ENCODE results near the gene SLC25A21.
"Not testable (repeated sequence)": the region's sequence is repeated elsewhere in the genome, so short reads cannot be mapped to it uniquely, and the experiment has no call there.

SLC25A21 gene

GRCh38 chr14:36988568-36988967 lies 183.8 kb downstream of the SLC25A21 start:
- ChIA-PET POLR2A (no interaction called here), CTCF (interaction anchor here (1.0 to 1.6 kb wide), 2 partner anchors 12 to 15 kb away, joined by 3 read pairs; no protein-coding TSS in a partner anchor)
- no peak overlapping the region for H3K4me3 ChIP-seq (ENCODE audit: low read depth, low read length)
- TF ChIP-seq CTCF (IDR thresholded peaks at IDR 0.05; ENCODE audit: insufficient read depth, low read length, missing control alignments): no peak
- no peak for DNase-seq (ENCODE audit: low read depth, low spot score)

DNA sequence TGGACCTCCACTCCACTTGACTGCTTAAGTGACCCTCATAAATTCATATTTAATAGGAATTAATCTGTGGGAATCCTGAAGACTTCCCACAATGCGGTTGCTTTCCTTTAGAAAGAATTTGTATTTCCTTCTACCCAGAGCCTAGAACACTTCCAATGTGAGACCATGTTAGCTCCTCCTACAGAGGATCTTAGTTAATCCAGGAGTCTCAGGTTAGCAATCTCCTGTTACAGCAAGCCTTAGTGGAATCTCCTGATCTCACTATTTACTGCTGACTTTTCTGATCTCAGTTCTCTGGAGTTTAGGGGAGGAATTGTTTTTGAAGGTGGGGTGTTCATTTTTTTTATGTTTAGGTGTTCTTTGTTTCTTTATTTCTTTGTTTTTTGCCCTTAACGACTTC lies 186.0 kb downstream of the SLC25A21 start:
- H3K4me3 ChIP-seq (ENCODE audit: low read depth, low read length): no peak overlapping the region
- no peak for TF ChIP-seq CTCF (IDR thresholded peaks at IDR 0.05; ENCODE audit: insufficient read depth, low read length, missing control alignments)
- ChIA-PET POLR2A (no interaction called here), CTCF (interaction anchor here (1.0 kb wide), 1 partner anchor 45 kb away, joined by 5 read pairs; no protein-coding TSS in a partner anchor)
- DNase-seq (ENCODE audit: low read depth, low spot score): no peak

GRCh38 chr14:36981832-36982529 lies 190.4 kb downstream of the SLC25A21 start:
- H3K4me3 ChIP-seq (ENCODE audit: low read depth, low read length): no peak overlapping the region
- TF ChIP-seq CTCF (IDR thresholded peaks at IDR 0.05; ENCODE audit: insufficient read depth, low read length, missing control alignments): no peak
- no peak for DNase-seq (ENCODE audit: low read depth, low spot score)
- POLR2A ChIA-PET: no interaction called here
- CTCF ChIA-PET: no interaction called here

DNA sequence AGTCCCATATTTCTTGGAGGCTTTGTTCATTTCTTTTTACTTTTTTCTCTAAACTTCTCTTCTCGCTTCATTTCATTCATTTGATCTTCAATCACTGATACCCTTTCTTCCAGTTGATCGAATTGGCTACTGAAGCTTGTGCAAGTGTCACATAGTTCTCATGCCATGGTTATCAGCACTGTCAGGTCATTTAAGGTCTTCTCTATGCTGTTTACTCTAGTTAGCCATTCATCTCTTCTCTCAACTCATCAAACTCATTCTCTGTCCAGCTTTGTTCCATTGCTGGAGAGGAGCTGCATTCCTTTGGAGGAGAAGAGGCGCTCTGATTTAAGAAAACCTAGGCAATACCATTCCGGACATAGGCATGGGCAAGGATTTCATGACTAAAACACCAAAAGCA lies 192.0 kb downstream of the SLC25A21 start:
- DNase-seq (ENCODE audit: low read depth, low spot score); H3K4me3 ChIP-seq (ENCODE audit: low read depth, low read length); CTCF ChIA-PET; POLR2A ChIA-PET: not testable (repeated sequence)

- POLR2A ChIA-PET: no interaction called here
- TF ChIP-seq CTCF (IDR thresholded peaks at IDR 0.05; ENCODE audit: insufficient read depth, low read length, missing control alignments): no peak
- CTCF ChIA-PET: no interaction called here
- no peak overlapping the region for H3K4me3 ChIP-seq (ENCODE audit: low read depth, low read length)
- DNase-seq (ENCODE audit: low read depth, low spot score): no peak
Observed at GRCh38 chr14:36979863-36980262, 192.5 kb downstream of the SLC25A21 start.

DNA sequence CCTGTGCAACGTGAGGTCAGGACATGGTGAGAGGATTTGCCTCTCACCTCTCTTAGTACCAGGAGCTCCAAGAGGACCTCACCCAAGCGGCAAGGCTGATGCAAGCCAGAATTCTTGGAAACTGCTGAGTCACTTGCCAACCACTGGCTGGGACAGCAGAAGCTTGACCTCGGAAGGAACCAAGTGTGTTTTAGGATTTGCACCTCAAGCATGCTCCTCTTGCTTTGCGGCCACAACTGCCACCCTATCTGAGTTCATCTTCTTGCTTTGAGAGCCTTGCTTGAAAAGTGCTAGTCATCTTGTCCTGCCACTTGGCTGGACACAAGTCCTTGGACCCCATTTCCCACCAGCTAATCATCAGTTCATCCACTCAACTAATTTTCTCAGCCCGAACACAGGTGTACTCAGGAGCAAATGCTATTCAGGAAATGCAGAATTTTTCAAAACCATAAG lies 195.8 kb downstream of the SLC25A21 start:
- CTCF ChIA-PET: interaction anchor here (1.2 to 1.4 kb wide), 2 partner anchors 9 to 11 kb away, joined by 3 read pairs; no protein-coding TSS in a partner anchor
- TF ChIP-seq CTCF (IDR thresholded peaks at IDR 0.05; ENCODE audit: insufficient read depth, low read length, missing control alignments): no peak
- no peak for DNase-seq (ENCODE audit: low read depth, low spot score)
- H3K4me3 ChIP-seq (ENCODE audit: low read depth, low read length): no peak overlapping the region
- POLR2A ChIA-PET: no interaction called here

DNA sequence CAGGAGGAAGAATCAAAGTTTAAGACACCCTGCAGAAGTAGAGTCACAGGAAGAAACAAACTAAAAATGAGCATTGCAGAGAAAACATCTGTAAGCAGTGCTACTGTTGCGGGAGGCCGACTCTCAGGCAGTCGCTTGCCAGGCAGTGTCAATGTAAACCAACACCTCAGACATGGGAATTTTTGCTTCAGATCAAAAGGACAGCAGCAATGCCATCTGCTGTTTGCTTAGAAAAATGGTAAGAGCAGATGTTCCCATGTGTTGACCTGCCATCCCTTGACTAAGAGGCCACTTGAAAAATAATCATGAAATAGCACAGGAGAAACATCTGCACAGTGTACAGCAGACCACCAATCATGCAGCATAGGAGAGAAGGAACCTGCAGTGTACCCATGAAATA lies 196.6 kb downstream of the SLC25A21 start:
- TF ChIP-seq CTCF (IDR thresholded peaks at IDR 0.05; ENCODE audit: insufficient read depth, low read length, missing control alignments): no peak
- DNase-seq (ENCODE audit: low read depth, low spot score): no peak
- ChIA-PET POLR2A (no interaction called here), CTCF (no interaction called here)
- H3K4me3 ChIP-seq (ENCODE audit: low read depth, low read length): no peak overlapping the region
